Measurements from ENCODE around the gene HMCN2. TPM values are rescaled to one million over a fixed set of nuclear protein-coding genes. Genes with fewer than 3 reads are reported as not detected.

Gene HMCN2
- total RNA-seq, 2 donors from 2014 or later = 1.3 to 7.3 TPM

GRCh38 chr9:130320723-130321481 lies 55.3 kb downstream of the HMCN2 start:
- peak overlapping the region in 1 of 2 donors; percentile 9 for H3K27ac ChIP-seq
- H3K4me3 ChIP-seq = no peak overlapping the region
- DNase-seq (ENCODE audit: low spot score) = no peak
- no peaks in the 10 kb centered on the region for H3K9me3 ChIP-seq
- H3K36me3 ChIP-seq = no peaks in the 10 kb centered on the region
- TF ChIP-seq, protein P1, sequence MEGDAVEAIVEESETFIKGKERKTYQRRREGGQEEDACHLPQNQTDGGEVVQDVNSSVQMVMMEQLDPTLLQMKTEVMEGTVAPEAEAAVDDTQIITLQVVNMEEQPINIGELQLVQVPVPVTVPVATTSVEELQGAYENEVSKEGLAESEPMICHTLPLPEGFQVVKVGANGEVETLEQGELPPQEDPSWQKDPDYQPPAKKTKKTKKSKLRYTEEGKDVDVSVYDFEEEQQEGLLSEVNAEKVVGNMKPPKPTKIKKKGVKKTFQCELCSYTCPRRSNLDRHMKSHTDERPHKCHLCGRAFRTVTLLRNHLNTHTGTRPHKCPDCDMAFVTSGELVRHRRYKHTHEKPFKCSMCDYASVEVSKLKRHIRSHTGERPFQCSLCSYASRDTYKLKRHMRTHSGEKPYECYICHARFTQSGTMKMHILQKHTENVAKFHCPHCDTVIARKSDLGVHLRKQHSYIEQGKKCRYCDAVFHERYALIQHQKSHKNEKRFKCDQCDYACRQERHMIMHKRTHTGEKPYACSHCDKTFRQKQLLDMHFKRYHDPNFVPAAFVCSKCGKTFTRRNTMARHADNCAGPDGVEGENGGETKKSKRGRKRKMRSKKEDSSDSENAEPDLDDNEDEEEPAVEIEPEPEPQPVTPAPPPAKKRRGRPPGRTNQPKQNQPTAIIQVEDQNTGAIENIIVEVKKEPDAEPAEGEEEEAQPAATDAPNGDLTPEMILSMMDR (IDR thresholded peaks at IDR 0.05) = peak in 1 of 2 donors; percentile 25
- no peaks in the 10 kb centered on the region for H3K27me3 ChIP-seq
- H3K4me1 ChIP-seq = peaks cover 0 to 10% of the 10 kb centered on the region in 2 donors

GRCh38 chr9:130321539-130321938 lies 56.0 kb downstream of the HMCN2 start:
- H3K4me3 ChIP-seq = no peak overlapping the region
- no peaks in the 10 kb centered on the region for H3K27me3 ChIP-seq
- H3K27ac ChIP-seq = no peak overlapping the region
- H3K9me3 ChIP-seq = no peaks in the 10 kb centered on the region
- no peaks in the 10 kb centered on the region for H3K36me3 ChIP-seq
- peaks cover 0 to 10% of the 10 kb centered on the region in 2 donors for H3K4me1 ChIP-seq
- TF ChIP-seq, protein P1 (IDR thresholded peaks at IDR 0.05) = no peak
- DNase-seq (ENCODE audit: low spot score) = no peak

DNA sequence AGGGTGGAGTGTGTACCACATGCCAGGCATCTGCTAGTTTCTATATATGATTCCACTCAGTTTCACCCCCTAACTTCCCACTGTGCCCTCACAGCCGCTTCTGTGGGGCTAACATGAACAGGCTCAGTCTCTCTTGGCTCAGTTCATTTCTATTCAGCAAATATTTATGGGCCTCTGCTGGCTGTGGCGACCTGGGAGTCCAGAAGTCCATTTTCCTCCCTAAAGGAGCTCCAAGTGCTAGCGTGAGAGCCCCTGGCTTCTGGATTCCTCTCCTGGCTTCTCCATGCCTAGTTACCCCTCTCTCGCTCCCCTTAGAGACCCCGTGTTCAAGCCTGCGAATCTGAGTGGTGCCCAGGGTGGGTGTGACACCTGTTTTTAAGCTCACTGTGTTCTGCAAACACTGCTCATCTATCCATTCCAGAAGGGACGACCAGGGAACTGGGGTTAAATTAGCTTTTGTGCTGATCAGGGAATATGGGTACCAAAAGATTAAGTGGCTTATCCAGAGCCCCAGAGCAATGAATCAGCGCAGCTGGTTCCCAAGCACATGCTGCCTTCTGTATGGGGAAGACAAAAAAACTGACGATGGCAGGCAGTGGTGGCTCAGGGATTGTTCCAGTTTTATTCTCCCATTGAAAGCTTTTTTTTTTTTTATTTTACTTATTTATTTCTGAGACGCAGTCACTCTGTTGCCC lies 57.6 kb downstream of the HMCN2 start:
- peaks cover 0 to 22% of the 10 kb centered on the region in 2 donors for H3K4me1 ChIP-seq
- H3K27me3 ChIP-seq = no peaks in the 10 kb centered on the region
- no peak for DNase-seq (ENCODE audit: low spot score)
- peak overlapping the region in 1 of 2 donors; percentile 35 for H3K27ac ChIP-seq
- TF ChIP-seq, protein P1 (IDR thresholded peaks at IDR 0.05) = no peak
- no peaks in the 10 kb centered on the region for H3K9me3 ChIP-seq
- no peaks in the 10 kb centered on the region for H3K36me3 ChIP-seq
- no peak overlapping the region for H3K4me3 ChIP-seq

- TF ChIP-seq, protein P1 (IDR thresholded peaks at IDR 0.05) = no peak
- no peaks in the 10 kb centered on the region for H3K27me3 ChIP-seq
- H3K36me3 ChIP-seq = no peaks in the 10 kb centered on the region
- H3K27ac ChIP-seq = no peak overlapping the region
- no peak overlapping the region for H3K4me3 ChIP-seq
- H3K4me1 ChIP-seq = peaks cover 0 to 29% of the 10 kb centered on the region in 2 donors
- DNase-seq (ENCODE audit: low spot score) = no peak
- H3K9me3 ChIP-seq = no peaks in the 10 kb centered on the region
Measured at GRCh38 chr9:130325921-130326320, 60.4 kb downstream of the HMCN2 start.

GRCh38 chr9:130327070-130327780 lies 61.7 kb downstream of the HMCN2 start:
- DNase-seq (ENCODE audit: low spot score) = no peak
- no peaks in the 10 kb centered on the region for H3K9me3 ChIP-seq
- peaks cover 0 to 39% of the 10 kb centered on the region in 2 donors for H3K4me1 ChIP-seq
- peak overlapping the region; percentile 65 to 79 for H3K27ac ChIP-seq
- H3K4me3 ChIP-seq = no peak overlapping the region
- H3K36me3 ChIP-seq = no peaks in the 10 kb centered on the region
- no peaks in the 10 kb centered on the region for H3K27me3 ChIP-seq
- TF ChIP-seq, protein P1 (IDR thresholded peaks at IDR 0.05) = peak in 1 of 2 donors; percentile 38

Measured in right atrium auricular region (tissue), 2 donors.